Measurements from ENCODE around the gene SPOCK1. TPM values are rescaled to one million over a fixed set of nuclear protein-coding genes. Genes with fewer than 3 reads are reported as not detected.

SPOCK1 gene
- total RNA-seq, 1 experiment from 2014 or later: 23.9 TPM

- intact Hi-C loops (cut with micrococcal nuclease; ENCODE audit: unreplicated experiment): loop anchor here (10.0 kb wide), 1 partner anchor 405 kb away; the partner anchor contains the start of gene KLHL3
- DNase-seq: no peak
- BruUV-seq (replicated peaks): no TSS peak
These were observed 169.4 kb downstream of the SPOCK1 start for GRCh38 chr5:137329586-137330296.

DNA sequence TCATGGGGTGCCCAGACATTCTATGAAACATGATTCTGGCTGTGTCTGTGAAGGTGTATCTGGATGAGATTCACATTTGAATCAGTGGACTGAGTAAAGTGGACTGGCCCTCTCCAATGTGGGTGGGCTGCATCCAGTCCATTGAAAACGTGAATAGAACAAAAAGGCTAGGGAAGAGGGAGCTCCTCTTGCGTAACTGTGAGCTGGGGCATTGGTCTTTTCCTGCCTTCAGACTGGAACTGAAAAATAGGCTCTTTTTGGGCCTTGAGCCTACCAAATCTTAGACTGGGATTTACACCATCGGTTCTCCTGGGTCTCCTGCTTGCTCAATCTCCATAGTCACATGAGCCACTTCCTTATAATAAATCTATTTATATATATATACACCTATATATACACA, 170.1 kb downstream of the SPOCK1 start:
- Histone ChIP-seq H3K27me3 (ENCODE audit: insufficient read depth, low read depth) (no peaks in the 10 kb centered on the region), H3K79me2 (ENCODE audit: low read depth) (no peaks in the 10 kb centered on the region), H3K4me1 (replicated peaks; ENCODE audit: insufficient read depth) (no peaks in the 10 kb centered on the region), H3K27ac (no peak overlapping the region), H2AFZ (no peak overlapping the region), H4K20me1 (ENCODE audit: insufficient read depth) (no peaks in the 10 kb centered on the region), H3K4me2 (no peak overlapping the region), H3K4me3 (no peak overlapping the region), H3F3A (ENCODE audit: insufficient read depth, low read depth) (no peaks in the 10 kb centered on the region), H3K9me3 (ENCODE audit: insufficient read depth, low read depth) (no peaks in the 10 kb centered on the region), H3K36me3 (ENCODE audit: low read depth) (no peaks in the 10 kb centered on the region), H3K9me2 (ENCODE audit: insufficient read depth) (no peaks in the 10 kb centered on the region)
- POLR2A ChIA-PET (ENCODE audit: unreplicated experiment): no interaction called here
- no peak for TF ChIP-seq EZH2 (IDR thresholded peaks at IDR 0.05; ENCODE audit: low read depth)
- TF ChIP-seq, protein P1, sequence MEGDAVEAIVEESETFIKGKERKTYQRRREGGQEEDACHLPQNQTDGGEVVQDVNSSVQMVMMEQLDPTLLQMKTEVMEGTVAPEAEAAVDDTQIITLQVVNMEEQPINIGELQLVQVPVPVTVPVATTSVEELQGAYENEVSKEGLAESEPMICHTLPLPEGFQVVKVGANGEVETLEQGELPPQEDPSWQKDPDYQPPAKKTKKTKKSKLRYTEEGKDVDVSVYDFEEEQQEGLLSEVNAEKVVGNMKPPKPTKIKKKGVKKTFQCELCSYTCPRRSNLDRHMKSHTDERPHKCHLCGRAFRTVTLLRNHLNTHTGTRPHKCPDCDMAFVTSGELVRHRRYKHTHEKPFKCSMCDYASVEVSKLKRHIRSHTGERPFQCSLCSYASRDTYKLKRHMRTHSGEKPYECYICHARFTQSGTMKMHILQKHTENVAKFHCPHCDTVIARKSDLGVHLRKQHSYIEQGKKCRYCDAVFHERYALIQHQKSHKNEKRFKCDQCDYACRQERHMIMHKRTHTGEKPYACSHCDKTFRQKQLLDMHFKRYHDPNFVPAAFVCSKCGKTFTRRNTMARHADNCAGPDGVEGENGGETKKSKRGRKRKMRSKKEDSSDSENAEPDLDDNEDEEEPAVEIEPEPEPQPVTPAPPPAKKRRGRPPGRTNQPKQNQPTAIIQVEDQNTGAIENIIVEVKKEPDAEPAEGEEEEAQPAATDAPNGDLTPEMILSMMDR (conservative IDR thresholded peaks at IDR 0.05): no peak
- BruUV-seq (replicated peaks): no TSS peak
- DNase-seq: no peak
- intact Hi-C loops (cut with micrococcal nuclease; ENCODE audit: unreplicated experiment): loop anchor here (10.0 kb wide), 1 partner anchor 406 kb away; the partner anchor contains the start of gene KLHL3
- CTCF ChIA-PET: no interaction called here

More at GRCh38 chr5:137329586-137330296, 169.4 kb downstream of the SPOCK1 start:
- Histone ChIP-seq H3K9me3 (ENCODE audit: insufficient read depth, low read depth) (no peaks in the 10 kb centered on the region), H3K4me2 (no peak overlapping the region), H2AFZ (no peak overlapping the region), H3K27me3 (ENCODE audit: insufficient read depth, low read depth) (no peaks in the 10 kb centered on the region), H3K27ac (no peak overlapping the region), H3K36me3 (ENCODE audit: low read depth) (no peaks in the 10 kb centered on the region), H4K20me1 (ENCODE audit: insufficient read depth) (no peaks in the 10 kb centered on the region), H3K79me2 (ENCODE audit: low read depth) (no peaks in the 10 kb centered on the region), H3F3A (ENCODE audit: insufficient read depth, low read depth) (no peaks in the 10 kb centered on the region), H3K9me2 (ENCODE audit: insufficient read depth) (no peaks in the 10 kb centered on the region), H3K4me1 (replicated peaks; ENCODE audit: insufficient read depth) (no peaks in the 10 kb centered on the region), H3K4me3 (no peak overlapping the region)
- ChIA-PET POLR2A (ENCODE audit: unreplicated experiment) (interaction anchor here (0.6 kb wide), 2 partner anchors 12 to 33 kb away, joined by 3 read pairs; no protein-coding TSS in a partner anchor), CTCF (no interaction called here)
- no peak for TF ChIP-seq EZH2 (IDR thresholded peaks at IDR 0.05; ENCODE audit: low read depth)
- TF ChIP-seq, protein P1 (conservative IDR thresholded peaks at IDR 0.05): no peak

DNA sequence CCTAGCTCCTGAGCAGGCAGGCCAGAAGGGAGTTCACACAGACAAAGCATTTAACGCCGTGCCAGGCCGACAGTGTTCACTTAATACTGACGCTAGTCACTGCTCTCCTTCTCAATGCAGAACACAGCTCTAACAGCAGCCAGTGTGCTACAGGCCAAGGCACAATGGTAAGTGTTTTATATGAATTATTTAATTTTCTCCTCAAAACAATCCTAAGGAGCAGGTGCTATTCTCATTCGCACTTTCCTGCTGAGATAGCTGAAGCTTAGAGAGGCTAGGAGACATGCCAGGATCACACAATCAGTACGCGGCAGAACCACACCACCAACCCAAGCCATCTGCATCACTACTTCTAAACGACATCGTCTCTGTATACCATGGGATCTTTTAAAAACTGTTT, 170.7 kb downstream of the SPOCK1 start:
- ChIA-PET CTCF (no interaction called here), POLR2A (ENCODE audit: unreplicated experiment) (interaction anchor here (0.6 kb wide), 1 partner anchor 53 kb away, joined by 9 read pairs; no protein-coding TSS in a partner anchor)
- no peaks in the 10 kb centered on the region for H3K36me3 ChIP-seq (ENCODE audit: low read depth)
- no peaks in the 10 kb centered on the region for H3F3A ChIP-seq (ENCODE audit: insufficient read depth, low read depth)
- H4K20me1 ChIP-seq (ENCODE audit: insufficient read depth): no peaks in the 10 kb centered on the region
- DNase-seq: no peak
- H3K4me3 ChIP-seq: no peak overlapping the region
- TF ChIP-seq, protein P1 (conservative IDR thresholded peaks at IDR 0.05): no peak
- TF ChIP-seq EZH2 (IDR thresholded peaks at IDR 0.05; ENCODE audit: low read depth): no peak
- no peaks in the 10 kb centered on the region for H3K79me2 ChIP-seq (ENCODE audit: low read depth)
- H3K4me2 ChIP-seq: no peak overlapping the region
- no peak overlapping the region for H2AFZ ChIP-seq
- no peak overlapping the region for H3K27ac ChIP-seq
- no peaks in the 10 kb centered on the region for H3K9me3 ChIP-seq (ENCODE audit: insufficient read depth, low read depth)
- no peaks in the 10 kb centered on the region for H3K4me1 ChIP-seq (replicated peaks; ENCODE audit: insufficient read depth)
- no peaks in the 10 kb centered on the region for H3K9me2 ChIP-seq (ENCODE audit: insufficient read depth)
- intact Hi-C loops (cut with micrococcal nuclease; ENCODE audit: unreplicated experiment): loop anchor here (10.0 kb wide), 1 partner anchor 406 kb away; the partner anchor contains the start of gene KLHL3
- no TSS peak for BruUV-seq (replicated peaks)
- no peaks in the 10 kb centered on the region for H3K27me3 ChIP-seq (ENCODE audit: insufficient read depth, low read depth)

All from PC-9 (cell line).